Kidney capillary endothelial cell (primary cell): ENCODE measurements around the gene COL6A5.
"Not testable (repeated sequence)": the region's sequence is repeated elsewhere in the genome, so short reads cannot be mapped to it uniquely, and the experiment has no call there.

Experiments
- DNase-seq: peaks from one replicate; pipeline ENCODE4 v3.0.0-alpha.2; 2018; ENCODE audit warnings: low spot score

The COL6A5 gene

DNA sequence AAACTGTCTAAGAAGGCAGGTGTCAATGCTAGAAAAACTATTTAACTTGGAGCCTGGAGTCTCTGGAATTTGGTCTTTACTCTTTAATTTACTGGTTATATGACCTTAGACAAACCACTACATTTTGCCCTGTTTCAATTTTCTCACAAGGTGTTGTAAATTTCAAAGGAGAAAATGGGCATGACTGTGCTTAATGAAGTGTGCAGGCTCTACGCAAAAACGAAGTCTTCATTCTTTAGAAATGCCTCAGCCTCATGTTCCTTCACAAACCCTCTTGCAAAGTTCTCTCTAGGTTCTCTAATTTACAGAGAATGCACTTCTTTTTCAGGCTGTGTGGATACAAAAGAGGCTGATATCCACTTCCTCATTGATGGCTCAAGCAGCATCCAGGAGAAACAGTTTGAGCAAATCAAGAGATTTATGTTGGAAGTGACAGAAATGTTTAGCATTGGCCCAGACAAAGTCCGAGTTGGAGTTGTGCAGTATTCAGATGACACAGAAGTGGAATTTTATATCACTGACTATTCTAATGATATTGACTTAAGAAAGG is 39.1 kb downstream of the COL6A5 start:
- no peak for DNase-seq

DNA sequence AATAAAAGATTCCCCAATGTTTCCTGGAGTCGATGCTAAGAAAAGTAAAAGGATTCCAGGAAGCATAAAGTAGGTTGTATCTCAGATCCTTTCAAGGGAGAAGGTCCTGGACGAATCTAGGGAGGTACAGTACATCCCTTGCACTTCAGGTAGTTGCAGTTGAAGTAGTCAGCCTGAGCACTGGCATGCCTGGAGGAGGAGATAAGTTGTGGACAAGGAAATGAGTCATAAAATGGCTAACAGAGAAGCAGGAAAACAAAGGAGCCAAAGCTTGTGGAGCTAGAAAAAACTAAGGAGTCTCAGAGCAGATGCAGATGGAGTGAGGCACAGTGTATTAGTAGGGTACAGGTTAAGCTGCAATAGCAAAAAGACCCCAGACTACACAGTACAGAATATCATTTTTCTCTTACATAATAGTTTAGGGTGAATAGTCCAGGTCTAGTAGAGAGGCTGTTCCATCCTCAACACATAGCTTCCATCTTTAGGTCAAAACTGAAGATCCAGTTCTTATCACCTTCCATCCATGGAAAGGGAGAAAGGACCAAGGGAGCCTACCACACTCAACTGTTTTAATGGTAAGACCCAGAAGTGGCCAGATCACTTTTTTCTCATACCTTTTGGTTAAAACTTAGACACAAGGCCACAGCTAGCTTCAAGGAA is 41.3 kb downstream of the COL6A5 start:
- DNase-seq: peak; percentile 60

DNA sequence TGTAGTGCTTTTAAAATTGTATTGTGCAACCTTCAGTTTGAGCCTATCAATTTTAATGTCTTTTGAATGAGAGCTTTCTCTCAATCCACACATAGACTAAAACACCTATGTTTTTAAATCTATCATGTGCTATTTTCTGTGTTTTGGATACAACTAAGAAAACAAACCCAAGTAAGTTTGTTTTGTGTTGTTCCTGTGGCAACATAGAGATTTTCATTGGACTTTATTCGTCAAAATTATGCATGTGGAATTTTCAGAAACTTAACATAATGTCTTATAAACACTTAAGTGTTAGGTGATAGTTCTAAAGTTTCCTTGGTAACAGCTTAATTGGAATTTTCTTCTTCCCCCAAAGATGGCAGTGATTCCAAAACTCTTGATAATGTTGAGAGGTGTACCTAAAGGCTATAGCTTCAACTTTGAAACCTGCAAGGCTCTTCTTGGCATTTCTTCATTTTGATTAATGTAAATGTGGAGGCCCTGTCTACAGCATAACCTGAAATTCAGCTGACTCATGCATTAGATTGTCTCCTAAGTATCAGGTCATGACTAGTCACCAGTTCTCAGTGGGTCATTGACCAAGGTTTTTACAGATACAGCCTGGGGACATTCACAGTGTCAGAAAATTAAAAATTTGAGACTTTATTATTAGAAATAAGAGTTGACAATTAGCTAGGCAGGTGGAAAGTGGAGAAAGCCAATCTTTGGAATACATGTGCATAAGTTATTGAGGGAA is 44.4 kb downstream of the COL6A5 start:
- DNase-seq: no peak

DNA sequence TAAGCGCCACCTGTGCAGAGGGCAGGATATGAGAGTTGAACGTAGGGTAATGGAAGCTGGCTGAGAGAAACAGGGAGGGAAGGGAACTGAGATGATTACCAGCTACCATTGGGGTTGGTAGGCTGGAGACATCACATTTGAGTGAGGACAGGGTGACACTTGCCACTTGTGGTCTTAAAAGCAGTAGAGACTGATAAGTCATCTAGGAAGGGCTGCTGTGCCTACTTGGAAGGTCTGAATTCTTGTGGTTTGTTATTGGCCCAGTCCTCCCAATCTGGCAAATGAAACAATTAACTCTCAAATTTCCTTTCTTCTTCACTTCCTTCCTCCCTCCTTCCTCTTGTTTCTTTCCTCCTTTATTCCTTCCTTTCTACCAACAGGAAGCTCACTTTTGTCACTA is 46.8 kb downstream of the COL6A5 start:
- no peak for DNase-seq

DNA sequence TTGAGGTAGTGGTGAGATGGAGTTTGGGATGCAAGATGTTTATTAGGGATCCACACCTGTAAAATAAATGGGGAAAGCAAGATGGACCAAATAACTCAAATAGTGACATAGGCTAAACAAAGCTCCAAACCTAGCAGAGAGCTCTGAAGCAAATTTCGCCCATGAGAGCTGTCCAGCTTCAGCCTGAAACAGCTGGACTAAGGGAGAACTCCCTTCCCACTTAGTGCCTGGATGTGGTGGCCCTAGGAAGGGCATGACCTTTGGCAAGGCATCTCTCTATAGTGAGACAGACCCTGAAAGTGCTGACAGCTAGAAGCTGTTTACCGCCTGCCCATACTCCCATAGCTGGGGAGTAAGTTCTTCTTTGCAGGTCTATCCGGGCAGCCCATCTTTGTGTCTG is 48.1 kb downstream of the COL6A5 start:
- DNase-seq: no peak

DNA sequence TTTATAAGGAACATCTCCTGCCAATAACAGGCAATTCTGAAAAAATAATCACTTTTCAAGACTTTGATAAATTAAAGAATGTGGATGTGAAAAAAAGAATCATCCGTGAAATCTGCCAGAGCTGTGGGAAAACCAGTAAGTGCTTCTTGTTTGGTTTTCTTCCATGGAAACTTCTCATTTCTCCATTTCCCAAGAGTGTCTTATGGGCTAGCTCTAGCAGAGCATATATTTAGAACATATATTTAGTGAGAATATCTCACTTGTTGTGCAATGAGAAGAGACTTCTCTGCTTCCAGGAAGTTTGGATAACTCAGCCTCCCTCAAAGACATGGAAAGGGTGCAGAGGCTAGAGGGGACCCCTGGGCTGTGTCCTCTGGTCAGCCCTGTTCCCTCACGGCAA is 49.9 kb downstream of the COL6A5 start:
- DNase-seq: no peak

DNA sequence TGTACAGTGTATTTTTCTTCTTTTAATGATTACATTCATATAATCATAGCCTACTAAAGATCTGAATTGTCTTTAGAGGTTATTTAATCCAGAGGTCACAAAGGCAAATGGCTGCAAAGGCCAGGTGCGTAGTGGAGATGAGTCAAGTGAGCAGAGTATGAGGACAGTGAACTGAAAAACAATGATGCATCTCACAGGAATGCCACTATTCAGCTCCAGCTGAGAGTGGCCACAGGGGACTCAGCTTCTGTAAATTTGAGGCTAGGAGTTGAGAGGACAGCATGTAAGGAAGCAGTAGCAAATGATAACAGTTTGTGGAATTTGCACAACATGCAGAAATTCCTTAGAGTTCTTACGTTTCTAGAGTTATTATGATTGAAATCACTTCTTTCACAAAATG is 50.4 kb downstream of the COL6A5 start:
- no peak for DNase-seq

DNA sequence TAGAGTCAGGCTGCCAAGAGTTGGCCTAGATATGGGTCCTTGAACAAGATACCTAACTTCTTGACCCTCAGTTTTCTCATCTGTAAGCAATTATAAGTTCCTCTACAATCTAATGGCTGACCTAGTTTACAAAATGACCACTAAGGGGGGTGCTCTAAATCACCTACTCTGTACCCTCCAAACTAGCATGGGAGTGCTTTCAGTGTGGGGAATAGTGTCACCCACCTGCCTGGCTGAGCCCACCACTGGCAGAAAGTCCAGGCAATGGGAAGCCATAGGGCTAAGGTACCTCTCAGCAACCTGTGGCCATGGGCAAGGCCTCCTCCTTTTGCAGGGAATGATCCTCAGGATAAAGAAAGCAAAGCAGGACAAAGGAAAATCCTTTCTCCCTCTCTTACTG is 58.9 kb downstream of the COL6A5 start:
- DNase-seq: no peak

DNA sequence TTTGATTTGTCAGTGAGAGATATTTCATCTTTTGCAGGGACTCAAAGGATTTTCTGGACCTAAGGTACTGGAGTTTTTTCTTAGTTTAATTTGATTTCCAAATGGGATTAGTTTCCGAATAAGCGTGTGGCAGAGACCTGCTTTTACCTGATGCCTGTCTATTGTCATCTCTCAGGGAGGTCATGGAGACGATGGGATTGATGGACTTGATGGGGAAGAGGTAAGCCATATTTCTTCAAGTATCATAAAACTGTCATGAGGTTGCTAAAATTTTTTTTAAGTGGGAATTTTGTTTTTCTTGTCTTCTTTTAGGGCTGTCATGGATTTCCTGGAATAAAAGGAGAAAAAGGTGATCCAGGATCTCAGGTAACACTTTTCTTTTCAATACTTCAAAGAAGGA is 60.5 kb downstream of the COL6A5 start:
- DNase-seq: no peak

DNA sequence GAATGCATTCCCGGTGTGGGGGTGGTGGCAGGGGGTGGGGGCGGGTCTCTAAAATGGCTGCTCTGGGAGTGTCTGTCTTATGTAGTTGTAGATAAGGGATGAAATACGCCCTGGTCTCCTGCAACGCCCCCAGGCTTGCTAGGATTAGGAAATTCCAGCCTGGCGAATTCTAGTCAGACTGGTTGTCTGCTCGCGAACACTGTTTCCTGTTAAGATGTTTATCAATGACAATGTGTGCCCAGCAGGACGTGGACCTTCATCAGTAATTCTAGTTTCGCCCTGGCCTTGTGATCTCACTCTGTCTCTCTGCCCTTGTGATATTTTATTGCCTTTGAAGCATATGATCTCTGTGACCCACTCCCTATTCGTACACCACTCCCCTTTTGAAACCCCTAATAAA is 62.8 kb downstream of the COL6A5 start:
- not testable (repeated sequence) for DNase-seq

DNA sequence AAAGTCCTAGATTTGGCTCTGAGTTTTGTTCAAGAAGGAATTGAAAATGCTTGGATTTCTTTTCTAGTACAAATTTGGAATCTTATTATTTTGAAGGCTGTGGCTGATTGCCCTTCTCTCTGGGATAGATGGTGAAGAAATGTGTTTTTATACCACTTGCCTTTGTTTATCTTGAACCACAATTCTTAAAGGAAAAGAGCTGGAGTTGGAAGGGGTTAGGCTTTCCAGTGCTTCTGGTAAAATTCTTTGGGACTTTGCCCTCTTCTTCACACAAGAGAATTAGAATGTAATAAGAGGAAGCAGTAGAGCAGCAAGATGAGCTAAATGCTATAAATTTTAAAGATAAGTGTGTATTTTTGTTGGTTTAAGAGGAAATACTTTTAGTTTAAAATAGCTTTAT is 65.8 kb downstream of the COL6A5 start:
- no peak for DNase-seq

DNA sequence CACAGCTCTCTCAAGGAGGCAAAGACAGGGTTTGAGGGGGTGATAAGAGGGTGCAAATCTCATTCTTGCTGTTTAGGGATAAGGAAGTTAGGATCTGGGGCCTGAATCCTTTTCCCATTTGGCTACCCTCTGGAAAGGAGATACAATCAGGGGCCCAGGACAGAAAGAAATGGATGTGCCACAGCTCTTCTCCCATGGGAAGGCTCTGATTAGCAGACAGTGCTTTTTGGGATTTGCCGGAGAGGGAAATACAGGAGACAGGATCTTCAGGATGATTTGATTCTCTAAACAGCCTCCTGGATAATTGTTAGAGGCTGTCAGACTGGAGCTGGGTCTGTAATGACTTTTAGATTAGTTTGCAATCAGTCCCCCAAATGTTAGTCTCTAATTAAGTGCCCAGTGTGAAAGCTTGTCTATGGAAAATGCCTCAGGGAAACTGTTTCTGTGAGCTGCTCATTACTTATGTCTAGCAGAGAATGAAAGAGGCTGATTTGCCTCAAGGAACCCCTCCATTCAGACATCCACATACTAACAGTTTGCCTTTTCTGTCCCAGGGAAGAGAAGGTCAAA is 67.6 kb downstream of the COL6A5 start:
- DNase-seq: no peak

DNA sequence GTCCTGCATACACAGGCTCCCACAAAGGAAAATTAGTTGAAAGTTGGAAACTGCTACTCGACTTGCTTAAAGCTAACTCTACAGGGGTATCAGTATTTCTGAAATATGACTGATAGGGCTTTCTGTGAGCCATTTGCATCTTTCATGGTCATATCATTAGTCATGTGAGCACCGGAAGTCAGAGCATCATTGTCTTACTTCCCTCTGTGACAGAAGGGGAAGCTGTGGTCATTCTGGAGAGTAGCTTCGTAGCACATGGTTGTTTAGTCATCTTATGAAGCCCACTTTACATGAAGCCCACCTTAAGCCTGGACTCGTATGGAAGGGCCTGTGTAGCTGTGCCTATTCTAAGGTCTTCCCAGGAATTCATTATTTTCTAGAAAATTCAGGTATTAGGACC is 69.0 kb downstream of the COL6A5 start:
- peak; percentile 18 for DNase-seq

DNA sequence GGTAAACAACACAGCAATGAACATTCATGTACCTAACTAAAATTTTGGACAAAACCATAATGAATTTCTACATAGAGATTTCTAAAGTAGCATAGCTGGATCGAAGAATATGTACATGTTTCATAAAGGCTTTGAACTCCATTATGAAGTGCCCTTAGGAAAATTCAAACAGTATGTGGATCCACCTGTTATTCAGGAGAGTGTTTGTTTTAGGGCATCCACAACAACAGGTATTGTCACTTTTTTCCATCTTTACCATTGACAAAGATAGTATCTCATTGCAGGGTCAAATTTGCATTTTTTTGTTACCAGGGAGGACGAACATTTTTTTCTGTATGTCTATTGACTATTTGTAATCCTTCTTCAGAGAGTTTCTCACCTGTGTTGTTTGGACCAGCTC is 75.0 kb downstream of the COL6A5 start:
- no peak for DNase-seq

DNA sequence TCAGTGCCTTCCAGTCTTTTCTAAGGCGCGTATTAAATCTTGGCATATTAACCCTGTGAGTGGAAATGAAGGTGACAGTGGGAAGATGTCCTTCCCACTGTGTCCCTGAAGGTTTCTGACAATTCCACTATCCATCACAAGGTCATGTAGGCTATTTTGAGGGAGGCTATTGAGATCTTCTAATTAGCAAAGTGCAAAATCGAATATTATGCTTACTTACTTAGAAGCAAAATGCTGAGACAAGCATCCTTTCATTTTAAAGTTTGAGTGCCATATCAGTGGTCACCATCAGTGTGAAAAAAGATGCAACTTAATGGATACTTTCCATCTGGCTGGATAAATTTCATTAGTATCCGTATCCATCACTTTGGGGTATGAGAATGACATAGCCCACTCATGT is 77.6 kb downstream of the COL6A5 start:
- DNase-seq: no peak

DNA sequence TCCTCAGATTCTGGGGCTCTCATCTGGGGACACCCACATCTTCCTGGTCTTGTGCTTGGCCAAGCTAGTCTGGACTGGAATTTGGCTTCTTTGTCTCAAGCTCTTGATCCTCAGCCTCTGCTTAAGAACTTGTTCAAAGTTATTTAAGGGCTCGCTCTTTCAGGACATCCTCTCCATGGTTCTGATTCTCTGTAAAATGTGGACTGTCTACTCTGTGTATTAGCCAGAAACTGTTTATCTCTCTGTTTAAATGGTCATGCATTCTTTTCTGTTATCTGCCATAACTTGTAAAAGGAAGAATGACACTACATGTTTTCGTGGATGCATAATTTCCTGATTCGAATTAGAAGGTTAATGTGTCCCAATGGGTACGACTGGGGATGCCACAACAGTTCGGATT is 79.4 kb downstream of the COL6A5 start:
- no peak for DNase-seq

DNA sequence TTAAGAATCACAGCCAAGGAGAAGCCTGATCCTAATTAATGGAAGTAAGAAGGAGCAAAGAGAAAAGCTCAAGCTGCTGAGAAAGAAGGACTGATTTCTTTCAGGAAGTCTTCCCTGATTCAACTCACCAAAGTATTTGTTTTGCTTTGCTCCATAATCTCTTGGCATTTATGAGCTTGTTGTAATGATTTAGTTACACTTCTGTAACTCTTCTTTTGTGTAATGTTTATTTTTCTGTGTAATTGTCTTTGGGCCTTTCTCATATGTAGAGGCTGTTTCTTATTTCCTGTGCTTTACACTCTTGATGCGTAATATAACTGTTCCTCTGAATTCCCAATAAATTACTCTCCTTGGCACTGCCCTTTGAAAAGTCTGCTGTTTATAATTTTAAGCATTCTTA is 80.0 kb downstream of the COL6A5 start:
- no peak for DNase-seq

DNA sequence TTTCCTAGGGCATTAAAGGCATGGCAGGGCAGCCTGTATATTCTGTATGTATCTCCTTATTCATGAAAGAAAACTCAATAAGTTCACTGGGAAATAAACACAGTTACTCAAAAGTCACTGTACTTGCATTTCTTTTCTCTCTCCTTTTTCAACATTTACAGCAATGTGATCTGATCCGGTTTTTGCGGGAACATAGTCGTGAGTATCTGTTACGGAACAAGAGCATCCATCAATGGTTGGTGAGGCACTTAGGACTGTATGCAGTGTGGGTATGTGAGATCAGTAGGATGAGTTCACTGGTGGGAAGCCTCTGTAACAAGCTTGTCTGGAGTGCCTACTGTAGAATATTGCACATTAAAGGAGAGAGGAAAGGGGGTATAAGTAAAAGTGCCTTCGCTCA is 80.7 kb downstream of the COL6A5 start:
- no peak for DNase-seq

DNA sequence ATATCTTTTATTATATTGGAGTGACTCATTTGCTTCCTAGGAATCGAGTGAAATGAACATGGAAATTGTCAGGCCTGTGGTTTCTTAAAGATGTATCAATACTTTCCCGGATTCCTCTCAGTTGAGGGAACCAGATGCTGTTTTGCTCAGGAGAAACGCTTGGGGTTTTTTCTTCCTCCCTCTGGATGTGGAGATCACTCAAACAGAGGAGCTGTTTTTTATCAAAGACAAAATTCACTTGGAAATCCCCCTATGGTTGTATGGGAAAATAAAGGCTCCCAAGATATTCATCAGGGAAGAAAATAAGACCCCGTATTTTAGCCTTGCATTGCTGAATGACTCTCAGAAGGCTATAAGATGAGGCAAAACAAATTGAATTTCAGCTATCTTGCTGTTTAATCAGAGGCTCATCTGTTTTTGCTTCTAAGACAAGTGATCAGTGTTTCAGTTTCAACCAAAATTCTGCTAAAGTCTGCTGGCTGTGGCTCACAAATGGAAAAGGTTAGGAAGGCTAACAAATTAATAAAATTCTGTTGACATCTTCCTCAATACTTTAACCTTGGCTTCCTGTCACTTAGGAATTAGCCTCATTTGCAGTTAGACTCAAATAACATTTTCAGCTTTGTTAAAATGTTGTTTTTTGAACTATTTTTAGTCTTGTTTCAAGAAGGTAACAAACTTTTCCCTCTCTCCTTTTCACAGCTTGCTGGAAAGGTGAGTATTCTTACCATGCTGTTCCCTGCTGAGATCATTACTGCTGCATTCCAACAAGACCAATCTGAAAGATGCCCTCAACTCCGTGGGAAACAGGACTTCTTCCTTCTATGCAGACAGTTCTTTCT is 83.6 kb downstream of the COL6A5 start:
- DNase-seq: no peak

DNA sequence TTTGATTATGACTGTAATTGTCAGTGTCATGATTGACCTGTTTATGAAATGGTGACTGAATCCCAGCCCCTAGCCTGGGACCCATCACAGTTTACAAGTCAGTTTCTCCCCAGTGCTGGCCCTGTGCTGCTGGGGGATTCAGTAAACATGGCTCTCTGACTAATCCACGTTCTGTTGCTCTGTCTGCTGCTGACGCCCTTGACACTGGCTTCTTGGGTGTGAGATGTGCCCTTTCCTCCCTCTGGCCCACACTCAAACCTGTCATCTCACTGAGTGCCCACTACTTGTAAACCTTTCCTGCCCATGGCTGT is 84.2 kb downstream of the COL6A5 start:
- DNase-seq: no peak

DNA sequence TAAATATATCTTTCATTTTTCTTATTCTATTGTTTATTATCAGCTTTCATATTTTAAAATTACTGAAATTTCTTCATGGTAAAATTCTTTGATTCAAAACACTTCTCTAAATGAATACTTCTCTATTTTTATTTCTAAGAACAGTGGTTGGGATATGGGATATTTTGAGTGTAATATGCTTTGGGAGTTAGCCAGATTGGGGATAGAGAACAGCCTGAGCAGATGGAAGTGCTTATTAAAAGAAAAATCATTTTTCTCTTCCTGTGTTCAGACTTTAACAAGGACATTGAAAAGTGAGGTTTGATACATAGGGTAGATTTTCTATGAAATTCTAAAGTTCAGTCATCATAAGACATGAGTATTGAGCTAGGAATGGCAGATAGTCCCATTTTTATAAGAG is 84.8 kb downstream of the COL6A5 start:
- DNase-seq: no peak

DNA sequence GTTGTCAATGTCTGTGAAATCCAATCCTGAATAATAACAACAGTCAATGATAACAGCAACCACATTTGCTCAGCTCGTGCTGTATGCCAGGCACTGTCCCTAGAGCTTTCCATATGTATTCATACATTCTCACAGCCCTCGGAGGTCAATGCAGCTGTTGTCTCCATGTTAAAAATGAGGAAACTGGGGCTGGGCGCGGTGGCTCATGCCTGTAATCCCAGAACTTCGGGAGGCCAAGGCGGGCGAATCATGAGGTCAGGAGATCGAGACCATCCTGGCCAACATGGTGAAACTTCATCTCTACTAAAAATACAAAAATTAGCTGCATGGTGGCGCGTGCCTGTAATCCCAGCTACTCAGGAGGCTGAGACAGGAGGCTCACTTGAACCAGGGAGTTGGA is 86.6 kb downstream of the COL6A5 start:
- not testable (repeated sequence) for DNase-seq

DNA sequence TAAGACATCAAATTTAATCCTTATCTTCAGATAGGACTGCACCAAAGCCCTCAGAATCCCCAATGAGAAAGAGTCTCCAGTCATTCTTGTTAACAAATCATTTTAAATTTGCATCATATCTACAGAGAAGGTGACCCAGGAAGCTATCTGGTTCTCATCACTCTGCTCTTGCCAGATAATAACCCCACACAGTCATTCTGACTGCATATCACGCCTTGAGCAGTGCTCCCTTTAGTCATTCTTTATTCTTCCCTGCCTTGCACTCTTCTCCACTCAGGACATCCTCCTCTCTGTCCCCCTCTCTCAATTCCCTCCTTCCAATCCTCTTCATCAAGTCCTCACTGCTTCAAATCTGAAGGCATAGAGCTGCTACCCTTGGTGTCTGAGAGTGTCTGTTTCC is 87.8 kb downstream of the COL6A5 start:
- DNase-seq: no peak
